Superior temporal gyrus (tissue), 1 donor: Measurements from ENCODE around the gene KYAT1.
A peak's percentile ranks its signal among the peaks of the same experiment; 100 is the strongest.
"Not testable (repeated sequence)": the region's sequence is repeated elsewhere in the genome, so short reads cannot be mapped to it uniquely, and the experiment has no call there.

ENCODE experiments used
- DNase-seq: peaks from one replicate; pipeline ENCODE4 v3.0.0-alpha.2; 2016; ENCODE audit errors: extremely low spot score

Gene KYAT1

DNA sequence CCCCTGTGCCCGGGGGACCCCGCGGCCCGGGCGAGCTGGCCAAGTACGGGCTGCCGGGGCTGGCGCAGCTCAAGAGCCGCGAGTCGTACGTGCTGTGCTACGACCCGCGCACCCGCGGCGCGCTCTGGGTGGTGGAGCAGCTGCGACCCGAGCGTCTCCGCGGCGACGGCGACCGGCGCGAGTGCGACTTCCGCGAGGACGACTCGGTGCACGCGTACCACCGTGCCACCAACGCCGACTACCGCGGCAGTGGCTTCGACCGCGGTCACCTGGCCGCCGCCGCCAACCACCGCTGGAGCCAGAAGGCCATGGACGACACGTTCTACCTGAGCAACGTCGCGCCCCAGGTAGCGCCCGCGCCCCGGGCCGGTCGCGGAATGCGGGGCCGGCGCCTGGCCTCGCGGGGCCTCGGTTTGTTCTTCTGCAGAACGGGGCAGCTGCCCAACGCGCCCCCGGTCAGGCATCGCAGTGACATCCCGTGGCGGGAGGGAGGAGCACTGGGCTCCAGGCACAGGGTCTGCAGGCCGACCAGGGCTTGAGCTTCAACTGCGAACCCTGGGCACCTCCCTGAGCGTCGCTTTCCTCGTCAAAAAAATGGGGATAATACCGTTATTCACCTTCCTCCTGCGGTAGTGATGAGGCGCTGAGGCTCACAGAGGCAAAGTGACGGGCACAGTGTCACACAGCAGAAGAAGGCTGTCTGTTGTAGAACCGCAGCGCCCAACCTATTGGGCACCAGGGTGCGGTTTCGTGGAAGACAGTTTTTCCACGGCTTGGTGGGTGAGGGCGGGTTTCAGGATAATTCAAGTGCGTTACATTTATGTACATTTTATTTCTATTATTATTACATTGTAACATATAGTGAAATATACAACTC lies 62.7 kb downstream of the KYAT1 start:
- no peak for DNase-seq

DNA sequence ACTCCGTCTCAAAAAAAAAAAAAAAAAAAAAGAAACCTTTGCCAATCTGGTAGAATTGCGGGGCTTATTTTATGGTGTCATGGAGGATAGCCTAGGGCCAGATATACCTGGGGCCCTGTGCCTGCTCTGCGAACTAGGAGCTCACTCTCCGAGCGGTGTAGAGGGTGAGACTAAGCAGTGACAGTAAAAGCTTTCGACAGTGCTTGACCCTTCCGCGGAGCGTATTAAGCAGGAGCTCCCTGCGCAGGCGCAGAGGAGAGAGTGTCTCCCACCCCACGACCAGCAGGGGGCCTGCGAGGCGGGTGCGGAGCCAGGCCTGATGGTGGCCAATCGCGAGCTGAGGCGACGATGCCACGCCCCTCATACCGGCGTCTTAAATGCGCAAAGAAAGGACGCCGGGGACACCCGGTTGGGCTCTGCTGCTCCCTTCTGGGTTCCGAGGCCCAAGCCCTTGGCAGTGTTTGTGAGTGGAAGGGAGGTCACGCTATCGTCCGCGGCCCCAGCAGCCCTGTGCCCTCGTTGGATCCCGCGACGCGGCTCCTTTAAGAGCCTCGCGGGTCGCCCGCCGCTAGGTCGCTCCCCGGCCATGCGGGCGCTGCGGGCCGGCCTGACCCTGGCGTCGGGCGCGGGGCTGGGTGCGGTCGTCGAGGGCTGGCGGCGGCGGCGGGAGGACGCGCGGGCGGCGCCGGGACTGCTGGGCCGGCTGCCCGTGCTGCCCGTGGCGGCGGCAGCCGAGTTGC lies 63.5 kb downstream of the KYAT1 start, which contains the start of gene ENDOG:
Gene ENDOG, plus strand, starts transcription at position 402 of the 740 bp plus-strand sequence. Its CDS starts 185 bp downstream, at position 587.
- peak; percentile 99 for DNase-seq

DNA sequence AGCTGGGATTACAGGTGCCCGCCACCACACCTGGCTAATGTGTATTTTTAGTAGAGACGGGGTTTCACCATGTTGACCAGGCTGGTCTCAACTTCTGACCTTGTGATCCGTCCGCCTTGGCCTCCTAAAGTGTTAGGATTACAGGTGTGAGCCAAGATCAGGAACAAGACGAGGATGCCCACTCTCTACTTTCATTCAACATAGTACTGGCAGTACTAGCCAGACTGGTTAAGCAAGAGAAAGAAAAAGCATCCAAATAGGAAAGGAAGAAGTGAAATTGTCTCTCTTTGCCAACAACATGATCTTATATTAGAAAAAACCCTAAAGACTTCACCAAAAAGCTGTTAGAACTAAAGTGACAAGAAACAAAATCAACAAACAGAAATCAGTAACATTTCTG lies 70.9 kb downstream of the KYAT1 start:
- no peak for DNase-seq

DNA sequence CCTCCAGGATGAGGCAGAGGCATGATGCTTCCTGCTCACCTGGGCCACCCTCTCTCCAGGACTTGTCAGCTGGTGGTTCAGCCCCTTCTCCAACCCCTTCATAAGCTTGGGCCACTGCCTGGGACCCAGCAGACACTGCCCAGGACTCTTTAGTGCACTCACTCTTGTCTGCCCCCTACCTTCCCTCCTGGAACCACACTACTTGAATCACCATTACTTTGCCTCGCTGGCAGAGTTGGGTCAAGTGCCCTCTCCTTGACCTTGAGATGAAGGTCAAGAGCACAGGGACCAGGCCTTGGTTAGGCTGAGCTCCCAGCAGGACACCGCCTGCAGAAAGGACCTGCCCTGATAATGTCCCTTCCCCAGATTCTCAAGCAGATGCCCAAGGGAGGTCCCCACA lies 71.9 kb downstream of the KYAT1 start:
- DNase-seq = no peak

DNA sequence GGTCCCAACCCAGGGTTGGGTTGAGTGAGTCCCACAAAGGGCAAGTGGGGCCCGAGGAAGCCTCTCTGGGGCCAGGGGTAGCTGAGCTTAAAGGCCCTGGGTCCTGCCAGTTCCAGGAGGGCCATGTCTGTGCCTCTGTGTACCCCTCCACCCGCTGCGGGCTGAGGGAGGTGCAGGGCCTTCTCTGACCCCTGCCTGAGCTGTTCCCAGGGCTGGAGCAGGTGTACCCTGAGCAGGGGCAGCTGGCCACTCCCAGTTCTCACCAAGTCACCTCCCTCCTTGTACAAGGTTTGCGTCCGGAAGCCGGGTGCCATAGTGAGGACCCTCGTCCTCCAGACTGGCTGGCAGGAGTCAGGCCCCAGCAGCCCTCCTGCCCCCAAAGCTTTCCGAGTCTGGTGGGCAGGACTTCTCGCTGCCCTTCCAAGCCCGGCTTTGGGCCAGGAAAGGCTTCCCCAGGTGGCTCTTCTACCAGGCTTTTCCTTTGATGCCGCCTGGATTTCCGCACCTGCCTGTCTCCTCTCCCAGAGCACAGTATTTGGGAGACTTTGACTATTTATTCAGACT lies 72.6 kb downstream of the KYAT1 start:
- no peak for DNase-seq

DNA sequence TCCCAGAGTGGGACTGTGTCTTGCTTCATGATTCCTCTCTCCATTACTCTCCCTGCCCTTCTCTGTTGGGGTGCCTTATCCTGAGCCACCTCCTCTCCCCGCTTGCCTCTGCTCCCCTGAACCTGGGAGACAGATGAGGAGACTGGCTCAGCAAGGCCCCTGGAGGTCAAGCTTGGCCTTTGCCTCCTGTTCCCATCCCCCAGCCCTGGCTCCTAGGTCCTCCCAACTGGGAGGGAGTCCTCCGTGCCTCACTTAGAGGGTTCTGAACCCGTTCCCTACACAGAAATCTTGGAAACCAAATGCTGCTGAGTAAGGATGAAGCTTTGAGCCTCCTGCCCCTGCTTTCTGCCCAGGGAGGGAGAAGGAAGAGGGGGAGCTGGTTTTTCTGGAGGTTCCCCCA lies 73.2 kb downstream of the KYAT1 start:
- no peak for DNase-seq

DNA sequence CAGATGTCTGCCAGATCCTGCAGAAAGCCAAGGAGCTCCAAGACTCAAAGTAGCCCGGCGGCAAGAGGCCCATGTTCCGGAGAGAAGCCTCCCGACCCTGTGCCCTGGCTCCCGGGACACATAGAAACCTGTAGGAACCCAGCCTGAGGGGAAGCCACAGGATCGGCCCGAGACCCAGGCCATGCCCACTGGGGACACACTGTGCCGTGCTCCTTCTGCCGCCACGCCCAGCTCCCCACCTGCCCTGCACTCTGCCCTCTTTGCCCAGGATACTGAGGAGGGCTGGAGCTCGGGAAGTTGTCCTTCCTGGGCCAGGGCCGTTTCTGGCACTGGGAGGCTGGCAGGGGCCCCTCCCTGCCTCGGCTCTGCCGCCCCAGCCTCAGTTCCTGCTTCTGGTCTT lies 73.9 kb downstream of the KYAT1 start:
- DNase-seq = no peak

DNA sequence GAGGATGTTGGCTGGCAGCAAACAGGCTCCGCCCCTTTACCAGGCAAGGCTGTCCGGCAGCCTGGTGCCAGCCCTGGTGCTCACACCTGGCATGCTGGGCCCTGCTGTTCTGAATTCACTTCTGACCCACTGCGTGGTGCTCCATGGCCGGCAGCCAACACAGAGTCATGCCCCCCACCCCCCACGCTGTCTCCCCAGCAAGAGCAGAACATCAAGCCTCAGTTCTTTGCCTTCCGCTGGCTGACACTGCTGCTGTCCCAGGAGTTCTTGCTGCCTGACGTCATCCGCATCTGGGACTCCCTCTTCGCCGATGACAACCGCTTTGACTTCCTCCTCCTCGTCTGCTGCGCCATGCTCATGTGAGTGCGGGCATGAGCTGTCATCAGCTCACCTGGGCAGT lies 76.1 kb downstream of the KYAT1 start:
- DNase-seq = peak; percentile 67

DNA sequence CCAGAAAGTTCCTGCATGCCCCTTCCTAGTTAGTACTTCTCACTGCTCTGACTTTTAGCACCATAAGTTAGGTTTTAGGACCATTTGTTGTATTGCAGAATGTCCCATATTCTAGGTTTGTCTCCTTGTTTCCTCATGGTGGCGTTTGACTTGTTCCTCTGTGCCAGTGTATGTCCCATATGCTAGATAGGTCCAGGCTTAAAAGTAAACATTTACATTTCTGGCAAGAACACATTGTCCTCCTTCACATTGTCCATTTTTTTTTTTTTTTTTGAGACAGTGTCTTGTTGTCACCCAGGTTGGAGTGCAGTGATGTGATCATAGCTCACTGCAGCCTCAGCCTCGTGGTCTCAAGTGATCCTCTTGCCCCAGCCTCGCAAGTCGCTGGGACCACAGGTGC lies 79.3 kb downstream of the KYAT1 start:
- no peak for DNase-seq

DNA sequence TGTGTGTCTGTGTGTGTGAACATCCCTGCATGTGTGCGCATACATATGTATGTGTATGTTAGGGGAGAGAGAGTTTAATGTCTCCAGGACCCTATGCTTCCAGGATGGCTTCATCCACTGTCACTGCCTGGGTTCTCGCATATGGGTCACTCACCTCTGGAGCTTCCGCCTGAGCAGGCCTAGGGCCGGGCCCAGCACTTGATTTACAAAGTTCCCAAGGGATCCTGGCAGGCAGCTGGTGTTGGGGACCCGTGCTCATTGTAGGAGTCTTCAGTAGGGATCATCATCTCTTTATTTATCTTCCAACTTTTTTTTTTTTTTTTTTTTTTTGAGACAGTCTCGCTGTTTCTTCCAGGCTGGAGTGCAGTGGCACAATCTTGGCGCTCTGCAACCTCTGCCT lies 81.7 kb downstream of the KYAT1 start:
- no peak for DNase-seq

DNA sequence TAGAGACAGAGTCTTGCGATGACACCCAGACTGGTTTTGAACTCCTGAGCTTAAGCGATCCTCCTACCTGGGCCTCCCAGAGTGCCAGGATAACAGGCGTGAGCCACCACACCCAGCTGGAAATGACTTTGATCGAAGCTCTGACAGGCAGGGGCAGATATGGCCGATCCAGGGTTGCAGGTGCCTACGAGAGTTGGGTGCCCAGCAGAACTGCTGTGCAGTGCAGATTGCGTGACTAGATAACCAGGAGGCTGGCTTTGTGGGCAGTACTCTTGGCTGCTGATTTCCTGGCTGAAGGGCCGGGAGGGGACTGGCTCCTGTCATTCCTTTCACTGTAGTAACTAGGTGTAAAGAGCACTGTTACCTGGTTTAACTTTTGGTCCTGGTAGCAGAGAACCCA lies 82.9 kb downstream of the KYAT1 start:
- no peak for DNase-seq

DNA sequence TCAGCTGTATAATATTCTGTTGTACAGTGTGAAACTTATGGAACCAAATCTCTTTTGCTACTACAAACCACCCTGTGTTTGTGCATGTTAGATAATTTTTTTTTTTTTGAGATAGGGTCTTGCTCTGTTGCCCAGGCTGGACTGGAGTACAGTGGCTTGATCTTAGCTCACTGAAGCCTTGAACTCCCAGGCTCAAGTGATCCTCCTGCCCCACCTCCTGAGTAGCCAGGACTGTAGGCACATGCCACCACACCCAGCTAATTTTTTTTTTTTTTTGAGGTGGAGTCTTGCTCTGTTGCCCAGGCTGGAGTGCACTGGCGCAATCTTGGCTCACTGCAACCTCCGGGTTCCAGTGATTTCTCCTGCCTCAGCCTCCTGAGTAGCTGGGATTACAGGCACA lies 86.8 kb downstream of the KYAT1 start:
- not testable (repeated sequence) for DNase-seq

DNA sequence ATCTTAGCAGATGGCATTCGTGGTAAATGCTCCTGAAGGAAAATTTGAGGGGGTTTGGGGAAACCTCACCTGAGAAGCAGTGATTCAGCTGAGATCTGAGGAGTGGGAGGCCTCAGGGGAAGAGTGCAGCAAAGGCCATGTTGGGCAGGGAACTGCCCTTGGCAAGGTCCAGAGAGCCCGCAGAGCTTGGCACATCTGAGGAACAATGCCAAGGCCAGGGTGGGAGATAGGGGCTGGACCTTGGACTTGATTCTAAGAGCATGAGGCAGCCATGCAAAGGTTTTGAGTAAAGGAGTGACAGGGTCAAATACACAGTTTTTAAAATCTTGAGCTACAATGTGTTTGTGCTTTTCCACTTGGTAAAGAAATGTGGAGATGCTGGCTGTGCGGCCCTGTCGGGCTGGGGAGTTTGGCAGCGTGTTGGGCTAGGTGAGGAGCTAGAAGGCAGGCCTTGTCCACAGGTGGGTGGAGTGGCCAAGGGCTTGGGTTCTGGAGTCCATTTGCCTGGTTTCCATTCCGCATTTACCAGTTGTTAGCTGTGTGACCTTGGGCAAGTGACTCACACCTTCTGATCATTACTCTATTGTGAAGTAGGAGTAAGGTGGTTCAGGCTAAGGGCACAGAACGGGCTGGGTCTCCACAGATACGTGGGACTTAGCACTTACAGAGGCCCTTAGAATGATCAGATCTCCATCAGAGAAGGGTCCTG lies 88.6 kb downstream of the KYAT1 start:
- DNase-seq = no peak

DNA sequence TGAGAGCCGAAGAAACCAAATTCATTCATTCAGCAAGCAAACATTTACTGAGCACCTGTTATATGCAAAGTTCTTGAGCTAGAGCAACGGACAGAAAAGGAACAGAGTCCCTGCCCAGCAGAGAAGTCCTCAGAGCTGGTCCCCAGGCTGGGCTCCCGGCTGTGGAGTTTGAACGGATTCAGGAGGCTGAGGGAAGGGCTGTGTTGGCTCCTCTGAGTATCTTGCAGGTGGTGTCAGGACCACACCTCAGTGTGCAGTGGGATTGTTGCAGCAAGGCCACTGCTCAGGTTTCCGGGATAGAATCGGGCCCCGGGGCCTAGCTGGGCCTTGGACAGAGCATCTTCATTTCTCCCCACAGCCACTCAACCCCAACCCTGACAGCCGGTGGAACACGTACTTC lies 89.6 kb downstream of the KYAT1 start:
- DNase-seq = no peak

DNA sequence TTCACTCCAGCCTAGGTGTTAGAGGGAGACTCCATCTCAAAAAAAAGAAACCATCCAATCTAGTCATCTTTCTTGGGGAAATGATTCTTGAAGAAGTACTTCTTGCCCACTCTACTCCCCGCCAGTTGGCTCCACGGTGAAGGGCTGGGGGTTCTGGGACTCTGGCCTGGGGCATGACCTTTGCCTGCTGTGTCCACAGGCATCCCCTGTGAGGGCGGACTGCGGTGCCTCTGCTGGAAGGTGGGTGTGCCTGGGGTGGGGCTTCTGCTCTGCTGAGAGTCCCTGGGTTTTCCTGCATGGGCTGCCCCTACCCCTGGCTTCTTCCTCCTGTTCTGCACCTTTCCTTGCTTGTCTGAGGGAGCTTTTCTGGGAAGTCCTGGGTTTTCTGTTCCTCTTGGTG lies 91.2 kb downstream of the KYAT1 start:
- DNase-seq = no peak

DNA sequence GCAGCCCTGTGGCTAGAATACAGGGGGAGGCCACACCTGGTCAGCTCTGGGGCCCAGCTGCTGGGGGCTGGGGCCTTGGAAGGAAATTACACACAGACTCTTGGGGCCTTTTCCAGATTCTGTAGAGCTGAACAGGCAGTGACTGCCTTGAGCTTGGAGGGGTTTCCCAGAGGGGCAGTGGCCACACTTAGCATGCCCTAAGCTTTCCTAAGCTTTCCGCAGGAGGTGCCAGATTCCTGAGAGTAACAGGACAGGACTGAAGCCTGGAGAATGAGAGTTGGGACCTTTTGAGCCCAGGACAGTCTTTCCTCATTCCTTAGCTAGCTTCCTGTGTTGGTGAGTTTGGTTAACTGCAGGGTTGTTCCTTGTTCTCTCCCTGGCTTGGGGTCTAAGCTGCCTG lies 93.3 kb downstream of the KYAT1 start:
- DNase-seq = no peak

DNA sequence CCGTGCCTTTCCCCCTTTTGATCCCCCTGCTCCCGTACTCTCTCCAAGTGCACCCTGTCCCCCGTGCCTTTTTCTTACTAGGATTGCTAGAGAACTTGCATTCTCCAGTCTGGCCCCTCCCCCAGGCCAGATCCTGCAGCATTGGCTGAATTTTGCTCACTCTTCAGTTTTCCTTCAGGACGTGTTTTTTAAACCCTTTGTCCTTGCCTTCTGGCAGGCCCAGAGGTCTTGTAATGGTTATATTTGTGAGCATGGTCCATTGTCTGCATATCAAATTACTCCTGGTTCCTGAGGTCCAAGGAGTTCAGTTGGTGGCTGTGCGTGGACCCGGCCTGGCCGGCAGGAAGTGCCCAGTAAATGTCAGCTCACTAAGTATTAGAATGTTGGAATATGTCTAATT lies 94.1 kb downstream of the KYAT1 start:
- DNase-seq = no peak

DNA sequence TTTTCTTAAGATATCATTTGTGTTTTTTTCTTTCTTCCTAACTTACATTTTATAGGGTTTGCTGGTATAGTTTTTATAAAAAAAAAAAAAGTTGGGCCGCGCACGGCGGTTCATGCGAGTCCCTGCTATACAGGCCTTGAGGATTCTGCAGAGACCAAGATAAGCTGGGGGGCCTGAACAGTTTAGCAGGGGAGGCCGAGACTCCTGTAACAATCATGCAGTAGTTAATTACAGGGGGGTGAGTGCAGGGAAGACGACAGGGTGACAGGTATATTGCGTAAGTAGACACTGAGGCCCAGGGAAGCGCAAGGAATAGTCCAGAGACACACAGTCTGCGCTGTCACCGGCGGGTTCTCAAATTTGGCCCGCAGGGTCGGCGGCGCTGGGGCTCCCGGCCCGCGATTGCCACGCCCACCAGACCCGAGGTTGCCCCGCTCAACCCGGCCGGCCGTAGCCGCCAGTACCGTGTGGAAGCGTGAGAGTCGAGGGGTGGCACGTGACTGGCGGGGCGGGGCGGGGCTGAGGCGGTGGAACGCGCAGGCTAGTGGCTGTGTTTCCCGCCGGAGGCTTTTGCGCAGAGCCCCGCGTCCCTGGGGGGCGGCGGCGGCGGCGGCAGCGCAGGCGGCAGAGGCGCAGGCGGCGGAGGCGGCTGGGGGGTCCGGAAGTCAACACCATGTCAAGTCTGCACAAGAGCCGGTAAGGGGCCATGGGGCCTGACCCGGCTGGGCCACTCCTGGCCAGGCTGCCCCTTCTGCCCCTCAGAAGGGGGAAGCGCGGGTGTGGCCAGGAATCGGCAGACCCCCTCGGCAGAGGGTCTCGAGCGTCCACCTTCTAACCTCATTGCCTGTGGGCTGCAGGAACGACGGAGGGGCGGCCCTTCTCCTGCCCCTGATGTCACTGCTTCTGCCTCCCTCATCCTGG lies 94.8 kb downstream of the KYAT1 start, which contains the start of gene TBC1D13:
Gene TBC1D13, plus strand, starts transcription at position 573 of the 921 bp plus-strand sequence. Its CDS starts 101 bp downstream, at position 674.
- DNase-seq = peak; percentile 81

DNA sequence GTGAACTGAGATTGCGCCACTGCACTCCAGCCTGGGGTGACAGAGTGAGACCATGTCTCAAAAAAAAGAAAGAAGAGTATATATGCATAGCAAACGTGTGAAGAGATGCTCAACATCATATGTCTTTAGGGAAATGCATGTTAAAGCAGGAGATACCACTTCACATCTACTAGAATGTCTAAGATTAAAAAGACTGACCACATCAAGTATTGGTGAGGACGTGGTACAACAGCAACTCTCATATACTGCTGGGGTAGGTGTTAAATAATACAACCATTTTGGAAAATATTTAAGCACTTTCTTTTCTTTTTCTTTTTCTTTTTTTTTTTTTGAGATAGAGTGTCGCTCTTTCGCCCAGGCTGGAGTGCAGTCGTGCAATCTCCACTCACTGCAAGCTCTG lies 96.3 kb downstream of the KYAT1 start:
- no peak for DNase-seq
